ENCODE data around the gene CREB5.

CREB5 gene

GRCh38 chr7:28754447-28754846 is 342.1 kb downstream of the CREB5 start:
- H3K79me2 ChIP-seq, result no peaks in the 10 kb centered on the region
- TF ChIP-seq, protein P1, sequence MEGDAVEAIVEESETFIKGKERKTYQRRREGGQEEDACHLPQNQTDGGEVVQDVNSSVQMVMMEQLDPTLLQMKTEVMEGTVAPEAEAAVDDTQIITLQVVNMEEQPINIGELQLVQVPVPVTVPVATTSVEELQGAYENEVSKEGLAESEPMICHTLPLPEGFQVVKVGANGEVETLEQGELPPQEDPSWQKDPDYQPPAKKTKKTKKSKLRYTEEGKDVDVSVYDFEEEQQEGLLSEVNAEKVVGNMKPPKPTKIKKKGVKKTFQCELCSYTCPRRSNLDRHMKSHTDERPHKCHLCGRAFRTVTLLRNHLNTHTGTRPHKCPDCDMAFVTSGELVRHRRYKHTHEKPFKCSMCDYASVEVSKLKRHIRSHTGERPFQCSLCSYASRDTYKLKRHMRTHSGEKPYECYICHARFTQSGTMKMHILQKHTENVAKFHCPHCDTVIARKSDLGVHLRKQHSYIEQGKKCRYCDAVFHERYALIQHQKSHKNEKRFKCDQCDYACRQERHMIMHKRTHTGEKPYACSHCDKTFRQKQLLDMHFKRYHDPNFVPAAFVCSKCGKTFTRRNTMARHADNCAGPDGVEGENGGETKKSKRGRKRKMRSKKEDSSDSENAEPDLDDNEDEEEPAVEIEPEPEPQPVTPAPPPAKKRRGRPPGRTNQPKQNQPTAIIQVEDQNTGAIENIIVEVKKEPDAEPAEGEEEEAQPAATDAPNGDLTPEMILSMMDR (IDR thresholded peaks at IDR 0.05), result no peak
- H3K27ac ChIP-seq, result no peak overlapping the region
- H3K27me3 ChIP-seq (ENCODE audit: control insufficient read depth, insufficient read depth, low read length), result no peaks in the 10 kb centered on the region
- no peak overlapping the region for H3K4me3 ChIP-seq (ENCODE audit: low read depth, low read length)
- no peaks in the 10 kb centered on the region for H3K9me3 ChIP-seq (ENCODE audit: control insufficient read depth, low read length)
- no peak overlapping the region for H3K9ac ChIP-seq
- no peak overlapping the region for H3K4me2 ChIP-seq (ENCODE audit: low read length)
- H2AFZ ChIP-seq, result no peak overlapping the region
- H3K4me1 ChIP-seq, result no peaks in the 10 kb centered on the region
- H3K36me3 ChIP-seq (ENCODE audit: control insufficient read depth, insufficient read depth, low read length), result no peaks in the 10 kb centered on the region

DNA sequence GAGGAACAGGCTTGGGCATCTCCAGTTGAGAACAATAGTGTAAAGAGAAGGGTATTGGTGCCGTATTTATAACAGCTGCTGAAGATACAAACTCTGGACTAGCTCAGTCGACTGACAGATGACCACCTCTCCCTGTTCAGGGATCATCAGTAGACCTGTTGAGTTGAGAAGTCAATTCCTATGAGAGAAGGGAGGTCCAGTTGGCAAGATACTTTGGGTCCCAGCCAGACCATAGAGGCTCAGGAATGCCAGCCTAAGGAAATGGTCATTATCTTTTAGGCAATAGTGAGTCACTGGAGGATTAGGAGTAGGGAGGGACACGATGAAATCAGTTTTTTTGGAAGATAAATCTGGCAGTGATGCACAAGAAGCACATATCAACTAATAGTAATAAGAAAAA is 342.9 kb downstream of the CREB5 start:
- Histone ChIP-seq H3K27ac (no peak overlapping the region), H3K27me3 (ENCODE audit: control insufficient read depth, insufficient read depth, low read length) (no peaks in the 10 kb centered on the region), H3K4me3 (ENCODE audit: low read depth, low read length) (no peak overlapping the region), H3K4me2 (ENCODE audit: low read length) (no peak overlapping the region), H3K9me3 (ENCODE audit: control insufficient read depth, low read length) (no peaks in the 10 kb centered on the region), H3K79me2 (no peaks in the 10 kb centered on the region), H3K4me1 (no peaks in the 10 kb centered on the region), H3K36me3 (ENCODE audit: control insufficient read depth, insufficient read depth, low read length) (no peaks in the 10 kb centered on the region), H3K9ac (no peak overlapping the region), H2AFZ (no peak overlapping the region)
- TF ChIP-seq, protein P1 (IDR thresholded peaks at IDR 0.05), result no peak

DNA sequence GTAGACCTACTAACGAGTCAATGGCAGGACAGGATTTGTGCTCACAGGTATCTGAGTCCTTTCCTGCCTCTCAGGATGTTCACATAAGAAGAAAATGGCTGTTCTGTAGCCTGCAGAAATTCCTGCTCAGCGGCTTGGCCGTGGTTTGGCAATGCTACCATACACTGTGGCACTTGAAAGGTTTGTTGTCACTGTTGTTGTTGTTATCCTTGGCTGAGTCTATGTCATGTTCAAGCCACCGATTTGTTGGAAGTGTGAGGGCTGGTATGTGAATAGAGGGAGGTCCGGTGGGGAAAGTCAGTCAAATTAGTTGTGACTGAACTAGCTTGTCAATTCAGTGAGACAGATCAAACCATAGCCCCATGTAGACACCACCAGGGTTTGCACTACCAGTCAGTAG is 345.9 kb downstream of the CREB5 start:
- H3K4me1 ChIP-seq, result no peaks in the 10 kb centered on the region
- no peak overlapping the region for H3K9ac ChIP-seq
- H2AFZ ChIP-seq, result no peak overlapping the region
- no peaks in the 10 kb centered on the region for H3K79me2 ChIP-seq
- H3K27ac ChIP-seq, result no peak overlapping the region
- TF ChIP-seq, protein P1 (IDR thresholded peaks at IDR 0.05), result no peak
- H3K4me3 ChIP-seq (ENCODE audit: low read depth, low read length), result no peak overlapping the region
- H3K27me3 ChIP-seq (ENCODE audit: control insufficient read depth, insufficient read depth, low read length), result no peaks in the 10 kb centered on the region
- H3K9me3 ChIP-seq (ENCODE audit: control insufficient read depth, low read length), result no peaks in the 10 kb centered on the region
- no peak overlapping the region for H3K4me2 ChIP-seq (ENCODE audit: low read length)
- no peaks in the 10 kb centered on the region for H3K36me3 ChIP-seq (ENCODE audit: control insufficient read depth, insufficient read depth, low read length)

GRCh38 chr7:28759475-28759971 is 347.2 kb downstream of the CREB5 start:
- Histone ChIP-seq H3K4me3 (ENCODE audit: low read depth, low read length) (no peak overlapping the region), H3K4me2 (ENCODE audit: low read length) (no peak overlapping the region), H3K36me3 (ENCODE audit: control insufficient read depth, insufficient read depth, low read length) (no peaks in the 10 kb centered on the region), H3K27me3 (ENCODE audit: control insufficient read depth, insufficient read depth, low read length) (no peaks in the 10 kb centered on the region), H2AFZ (no peak overlapping the region), H3K9ac (no peak overlapping the region), H3K9me3 (ENCODE audit: control insufficient read depth, low read length) (no peaks in the 10 kb centered on the region), H3K27ac (no peak overlapping the region), H3K4me1 (no peaks in the 10 kb centered on the region), H3K79me2 (no peaks in the 10 kb centered on the region)
- TF ChIP-seq, protein P1 (IDR thresholded peaks at IDR 0.05), result no peak

DNA sequence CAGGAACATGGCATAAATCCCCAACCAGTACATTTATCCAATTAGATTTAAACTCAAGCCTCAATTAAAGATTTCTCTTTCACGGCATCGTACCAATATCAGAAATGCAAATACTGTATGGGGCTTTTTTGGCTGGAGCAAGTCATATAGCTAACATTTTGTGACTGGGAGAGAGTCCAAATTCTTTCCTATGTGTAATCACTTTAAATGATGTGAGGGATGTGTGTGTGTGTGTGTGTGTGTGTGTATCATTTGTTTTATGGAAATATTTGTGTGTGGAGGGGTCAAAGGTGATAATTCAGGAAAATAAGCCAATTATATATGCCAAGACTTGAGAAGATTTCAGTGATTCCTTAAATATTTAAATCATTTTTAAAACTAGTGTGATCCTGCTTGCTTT is 349.2 kb downstream of the CREB5 start:
- H3K79me2 ChIP-seq, result no peaks in the 10 kb centered on the region
- no peaks in the 10 kb centered on the region for H3K27me3 ChIP-seq (ENCODE audit: control insufficient read depth, insufficient read depth, low read length)
- no peak overlapping the region for H3K9ac ChIP-seq
- H3K4me3 ChIP-seq (ENCODE audit: low read depth, low read length), result no peak overlapping the region
- no peaks in the 10 kb centered on the region for H3K4me1 ChIP-seq
- H3K9me3 ChIP-seq (ENCODE audit: control insufficient read depth, low read length), result no peaks in the 10 kb centered on the region
- H3K27ac ChIP-seq, result no peak overlapping the region
- no peak overlapping the region for H3K4me2 ChIP-seq (ENCODE audit: low read length)
- no peak overlapping the region for H2AFZ ChIP-seq
- TF ChIP-seq, protein P1 (IDR thresholded peaks at IDR 0.05), result no peak
- no peaks in the 10 kb centered on the region for H3K36me3 ChIP-seq (ENCODE audit: control insufficient read depth, insufficient read depth, low read length)
